Neural progenitor cell (in vitro differentiated cells): Measurements from ENCODE around the gene HCRTR1. TPM values are rescaled to one million over a fixed set of nuclear protein-coding genes. Genes with fewer than 3 reads are reported as not detected.

Experiments used
- DNase-seq: peaks from one replicate; pipeline ENCODE4 v3.0.0-alpha.2; 2016; ENCODE audit warnings: low spot score
- H2AFZ ChIP-seq: fragments of 200-600 bp; sonication (generic); replicated peaks from 2 replicates; pipeline ENCODE4 v1.6.1; 2016; ENCODE audit warnings: antibody characterized with exemption
- H3F3A ChIP-seq: fragments of 200-600 bp; sonication (generic); 2 replicates; pipeline ENCODE4 v1.6.1; 2016; ENCODE audit warnings: antibody characterized with exemption, low read depth
- H3K27ac ChIP-seq: fragments of 200-600 bp; sonication (generic); 2 replicates; pipeline ENCODE4 v1.5.1; 2016; ENCODE audit warnings: mild to moderate bottlenecking
- H3K27me3 ChIP-seq: fragments of 200-600 bp; sonication (generic); 2 replicates; pipeline ENCODE4 v1.6.1; 2016; ENCODE audit warnings: mild to moderate bottlenecking, moderate library complexity
- H3K36me3 ChIP-seq: fragments of 200-600 bp; sonication (generic); 2 replicates; pipeline ENCODE4 v1.5.1; 2016
- H3K4me1 ChIP-seq: fragments of 200-600 bp; sonication (generic); 2 replicates; pipeline ENCODE4 v1.6.1; 2016; ENCODE audit warnings: mixed run types
- H3K4me2 ChIP-seq: fragments of 200-600 bp; sonication (generic); 2 replicates; pipeline ENCODE4 v1.6.1; 2016
- H3K4me3 ChIP-seq: fragments of 200-600 bp; sonication (generic); 2 replicates; pipeline ENCODE4 v1.5.1; 2016
- H3K79me2 ChIP-seq: fragments of 200-600 bp; sonication (generic); 2 replicates; pipeline ENCODE4 v1.6.1; 2016; ENCODE audit warnings: low read depth
- H3K9ac ChIP-seq: fragments of 200-600 bp; sonication (generic); 2 replicates; pipeline ENCODE4 v1.6.1; 2016
- H3K9me3 ChIP-seq: fragments of 200-600 bp; sonication (generic); 2 replicates; pipeline ENCODE4 v1.5.1; 2016; ENCODE audit warnings: low read depth
- H4K20me1 ChIP-seq: fragments of 200-600 bp; sonication (generic); 2 replicates; pipeline ENCODE4 v1.6.1; 2016; ENCODE audit warnings: low read depth
- H3K27ac Mint-ChIP-seq: 3 replicates; pipeline ENCODE4 v1.8.0; 2021; ENCODE audit warnings: mixed read lengths
- H3K27me3 Mint-ChIP-seq: 2 replicates; pipeline ENCODE4 v1.8.0; 2022; ENCODE audit warnings: low read depth, mild to moderate bottlenecking, inconsistent platforms, moderate library complexity, mixed read lengths; ENCODE audit not compliant: insufficient read depth
- H3K36me3 Mint-ChIP-seq: 3 replicates; pipeline ENCODE4 v1.8.0; 2021; ENCODE audit warnings: mixed read lengths
- H3K4me1 Mint-ChIP-seq: 3 replicates; pipeline ENCODE4 v1.8.0; 2021; ENCODE audit warnings: mixed read lengths
- H3K4me3 Mint-ChIP-seq: 3 replicates; pipeline ENCODE4 v1.8.0; 2021; ENCODE audit warnings: mild to moderate bottlenecking, moderate library complexity, mixed read lengths
- H3K9me3 Mint-ChIP-seq: 3 replicates; pipeline ENCODE4 v1.8.0; 2020; ENCODE audit warnings: mixed read lengths
- CTCF ChIP-seq: fragments of 200-600 bp; sonication (generic); IDR thresholded peaks from 2 replicates; pipeline ENCODE4 v1.5.1; 2017; ENCODE audit warnings: antibody characterized with exemption, mild to moderate bottlenecking
- EZH2 ChIP-seq: fragments of 200-600 bp; sonication (generic); IDR thresholded peaks from 2 replicates; pipeline ENCODE4 v1.6.1; 2017; ENCODE audit warnings: antibody characterized with exemption, mild to moderate bottlenecking, moderate library complexity
- EZH2phosphoT487 ChIP-seq: fragments of 200-600 bp; sonication (generic); IDR thresholded peaks from 2 replicates; pipeline ENCODE4 v1.6.1; 2017; ENCODE audit warnings: antibody characterized with exemption
- total RNA-seq: library from RNA; depleted of rRNA; stranded (reverse); fragments of >200 nt; gene quantifications from 2 replicates; pipeline ENCODE4 v1.2.3, GENCODE V29; 2015; ENCODE audit warnings: low replicate concordance

The HCRTR1 gene
- total RNA-seq, 1 donor from 2014 or later = not detected

- Mint-ChIP-seq H3K27me3 (peaks cover 5% of the 10 kb centered on the region), H3K9me3 (no peaks in the 10 kb centered on the region), H3K27ac (no peak overlapping the region), H3K4me3 (no peak overlapping the region), H3K4me1 (peaks cover 25% of the 10 kb centered on the region), H3K36me3 (no peaks in the 10 kb centered on the region)
- H3K9me3 ChIP-seq = no peaks in the 10 kb centered on the region
- peaks cover 13% of the 10 kb centered on the region for H3K4me1 ChIP-seq
- no peak for TF ChIP-seq EZH2
- no peak for TF ChIP-seq CTCF
- no peak for TF ChIP-seq EZH2phosphoT487
- no peak overlapping the region for H3K4me2 ChIP-seq
- H3K79me2 ChIP-seq = no peaks in the 10 kb centered on the region
- H2AFZ ChIP-seq = no peak overlapping the region
- H3K36me3 ChIP-seq = no peaks in the 10 kb centered on the region
- no peak overlapping the region for H3K4me3 ChIP-seq
- H3K9ac ChIP-seq = no peak overlapping the region
- DNase-seq = no peak
- no peaks in the 10 kb centered on the region for H4K20me1 ChIP-seq
- no peaks in the 10 kb centered on the region for H3F3A ChIP-seq
- H3K27ac ChIP-seq = no peak overlapping the region
- no peaks in the 10 kb centered on the region for H3K27me3 ChIP-seq
Observed at GRCh38 chr1:31667065-31667785, 49.7 kb downstream of the HCRTR1 start.

GRCh38 chr1:31668303-31668883 lies 50.9 kb downstream of the HCRTR1 start:
- Histone ChIP-seq H3K9ac (no peak overlapping the region), H3K4me1 (peaks cover 13% of the 10 kb centered on the region), H3K79me2 (no peaks in the 10 kb centered on the region), H4K20me1 (no peaks in the 10 kb centered on the region), H3F3A (no peaks in the 10 kb centered on the region), H3K27ac (no peak overlapping the region), H3K27me3 (no peaks in the 10 kb centered on the region), H3K36me3 (no peaks in the 10 kb centered on the region), H2AFZ (no peak overlapping the region), H3K4me2 (no peak overlapping the region), H3K9me3 (no peaks in the 10 kb centered on the region), H3K4me3 (no peak overlapping the region)
- H3K4me1 Mint-ChIP-seq = peaks cover 25% of the 10 kb centered on the region
- no peak for DNase-seq
- H3K27me3 Mint-ChIP-seq = peaks cover 6% of the 10 kb centered on the region
- TF ChIP-seq EZH2 (no peak), CTCF (no peak), EZH2phosphoT487 (no peak)
- H3K9me3 Mint-ChIP-seq = no peaks in the 10 kb centered on the region
- no peaks in the 10 kb centered on the region for H3K36me3 Mint-ChIP-seq
- no peak overlapping the region for H3K4me3 Mint-ChIP-seq
- no peak overlapping the region for H3K27ac Mint-ChIP-seq

GRCh38 chr1:31669433-31669785 lies 51.9 kb downstream of the HCRTR1 start:
- H4K20me1 ChIP-seq = no peaks in the 10 kb centered on the region
- H3K9ac ChIP-seq = no peak overlapping the region
- Mint-ChIP-seq H3K36me3 (no peaks in the 10 kb centered on the region), H3K4me3 (peak overlapping the region; percentile 27), H3K4me1 (peaks cover 25% of the 10 kb centered on the region), H3K27ac (peak overlapping the region; percentile 86), H3K27me3 (peaks cover 6% of the 10 kb centered on the region), H3K9me3 (no peaks in the 10 kb centered on the region)
- H3K4me1 ChIP-seq = peaks cover 13% of the 10 kb centered on the region
- no peak overlapping the region for H3K27ac ChIP-seq
- DNase-seq = no peak
- no peak overlapping the region for H3K4me2 ChIP-seq
- peak overlapping the region; percentile 89 for H2AFZ ChIP-seq
- H3K9me3 ChIP-seq = no peaks in the 10 kb centered on the region
- H3K4me3 ChIP-seq = no peak overlapping the region
- H3K36me3 ChIP-seq = no peaks in the 10 kb centered on the region
- no peaks in the 10 kb centered on the region for H3K27me3 ChIP-seq
- no peaks in the 10 kb centered on the region for H3K79me2 ChIP-seq
- TF ChIP-seq CTCF (no peak), EZH2 (no peak), EZH2phosphoT487 (no peak)
- no peaks in the 10 kb centered on the region for H3F3A ChIP-seq
